HepG2 (cell line): Measurements from ENCODE around the gene CNTNAP1. TPM values are rescaled to one million over a fixed set of nuclear protein-coding genes. Genes with fewer than 3 reads are reported as not detected.

Experiments
- ARNTL ChIP-seq: sonication (generic); formaldehyde crosslinking; IDR thresholded peaks from 2 replicates; pipeline ENCODE4 v1.4.0; 2020; ENCODE audit warnings: mild to moderate bottlenecking, missing genetic modification reagents
- DMAP1 ChIP-seq: IDR thresholded peaks from 2 replicates; pipeline ENCODE4 v1.6.1; 2016
- KLF16 ChIP-seq, 2 experiments: sonication (generic) in 1 of 2; formaldehyde crosslinking in 1 of 2; IDR thresholded peaks; 2 replicates each; pipeline versions ENCODE4 v1.6.1 to v1.8.0; 2016 to 2023; ENCODE audit warnings: missing genetic modification reagents in 2 of 2, missing compliant biosample characterization in 1 of 2
- MTF2 ChIP-seq: sonication (generic); formaldehyde crosslinking; IDR thresholded peaks from 2 replicates; pipeline ENCODE4 v1.5.0; 2020; ENCODE audit warnings: missing genetic modification reagents, borderline replicate concordance
- MYNN ChIP-seq: sonication (generic); formaldehyde crosslinking; IDR thresholded peaks from 2 replicates; pipeline ENCODE4 v1.4.0; 2020; ENCODE audit warnings: mild to moderate bottlenecking, low read depth, missing genetic modification reagents
- NFYC ChIP-seq: IDR thresholded peaks from 2 replicates; pipeline ENCODE4 v1.6.1; 2016; ENCODE audit warnings: missing genetic modification reagents, missing compliant biosample characterization
- PHF8 ChIP-seq: sonication (generic); formaldehyde crosslinking; IDR thresholded peaks from 2 replicates; pipeline ENCODE4 v1.5.0; 2020; ENCODE audit warnings: missing genetic modification reagents
- POLR2A ChIP-seq, 2 experiments: IDR thresholded peaks; 2 replicates each; pipeline ENCODE4 v1.6.1; 2011; ENCODE audit warnings: low read depth in 2 of 2, low read length in 2 of 2, mild to moderate bottlenecking in 1 of 2, moderate library complexity in 1 of 2; ENCODE audit not compliant: insufficient read depth in 1 of 2
- PRPF4 ChIP-seq: fragments of 200-400 bp; formaldehyde crosslinking; IDR thresholded peaks from 2 replicates; pipeline ENCODE4 v1.6.1; 2016; ENCODE audit warnings: low read length, low read depth; ENCODE audit not compliant: poor library complexity, severe bottlenecking
- RORA ChIP-seq: sonication (generic); formaldehyde crosslinking; IDR thresholded peaks from 2 replicates; pipeline ENCODE4 v1.5.0; 2020; ENCODE audit warnings: mild to moderate bottlenecking, missing genetic modification reagents, moderate library complexity
- SMYD3 ChIP-seq: sonication (generic); formaldehyde crosslinking; IDR thresholded peaks from 2 replicates; pipeline ENCODE4 v1.8.1; 2023; ENCODE audit warnings: mild to moderate bottlenecking, missing genetic modification reagents
- TEAD3 ChIP-seq: optimal IDR thresholded peaks from 2 replicates; pipeline ENCODE3; 2016; ENCODE audit warnings: borderline replicate concordance
- U2AF2 ChIP-seq: fragments of 200-400 bp; formaldehyde crosslinking; IDR thresholded peaks from 2 replicates; pipeline ENCODE4 v1.6.1; 2017; ENCODE audit warnings: low read depth, mild to moderate bottlenecking, low read length
- ZNF589 ChIP-seq: sonication (generic); formaldehyde crosslinking; conservative IDR thresholded peaks from 2 replicates; pipeline ENCODE4 v1.8.0; 2022; ENCODE audit warnings: mild to moderate bottlenecking, moderate library complexity, missing genetic modification reagents
- ZNF777 ChIP-seq: sonication (generic); formaldehyde crosslinking; IDR thresholded peaks from 2 replicates; pipeline ENCODE4 v1.4.0; 2020; ENCODE audit warnings: missing genetic modification reagents
- polyA plus RNA-seq, 8 experiments: library from polyadenylated mRNA; depleted of rRNA in 3 of 8; stranded (reverse) in 7 of 8; unstranded in 1 of 8; fragments of >200 nt; fragmentation: Illumina TruSeq in 4 of 8; extraction: Trizol in 4 of 8; gene quantifications; 2 replicates each; pipeline versions ENCODE4 v1.2.1 to v1.2.3, GENCODE V29; 2011 to 2016; ENCODE audit warnings: low read depth in 4 of 8, missing spikeins in 1 of 8, mixed read lengths in 1 of 8; ENCODE audit not compliant: insufficient read depth in 1 of 8
- total RNA-seq, 5 experiments: library from RNA; depleted of rRNA; stranded (reverse); fragments of >200 nt; fragmentation: Illumina TruSeq; extraction: Trizol; gene quantifications; 2 replicates each; pipeline ENCODE4 v1.2.3, GENCODE V29; 2016; ENCODE audit warnings: low read depth in 1 of 5
- TF ChIP-seq, protein P1 (sequence below): IDR thresholded peaks from 2 replicates; pipeline ENCODE4 v1.6.1; 2016; ENCODE audit warnings: missing compliant biosample characterization, missing genetic modification reagents, borderline replicate concordance
- TF ChIP-seq, protein P2 (sequence below): sonication (generic); formaldehyde crosslinking; IDR thresholded peaks from 2 replicates; pipeline ENCODE4 v1.8.0; 2022; ENCODE audit warnings: low read depth, missing genetic modification reagents
- TF ChIP-seq, protein P3 (sequence below): sonication (generic); formaldehyde crosslinking; IDR thresholded peaks from 2 replicates; pipeline ENCODE4 v1.5.1; 2020; ENCODE audit warnings: mild to moderate bottlenecking, missing genetic modification reagents, borderline replicate concordance
- TF ChIP-seq, protein P4 (sequence below): sonication (generic); formaldehyde crosslinking; IDR thresholded peaks from 2 replicates; pipeline ENCODE4; 2020; ENCODE audit warnings: missing genetic modification reagents, mild to moderate bottlenecking, borderline replicate concordance

The CNTNAP1 gene
- total and polyA plus RNA-seq, 2 of the 13 experiments (the other 11 are each of a cell fraction or from before 2014, with no cell fraction given), result 4.5 to 7.7 TPM

DNA sequence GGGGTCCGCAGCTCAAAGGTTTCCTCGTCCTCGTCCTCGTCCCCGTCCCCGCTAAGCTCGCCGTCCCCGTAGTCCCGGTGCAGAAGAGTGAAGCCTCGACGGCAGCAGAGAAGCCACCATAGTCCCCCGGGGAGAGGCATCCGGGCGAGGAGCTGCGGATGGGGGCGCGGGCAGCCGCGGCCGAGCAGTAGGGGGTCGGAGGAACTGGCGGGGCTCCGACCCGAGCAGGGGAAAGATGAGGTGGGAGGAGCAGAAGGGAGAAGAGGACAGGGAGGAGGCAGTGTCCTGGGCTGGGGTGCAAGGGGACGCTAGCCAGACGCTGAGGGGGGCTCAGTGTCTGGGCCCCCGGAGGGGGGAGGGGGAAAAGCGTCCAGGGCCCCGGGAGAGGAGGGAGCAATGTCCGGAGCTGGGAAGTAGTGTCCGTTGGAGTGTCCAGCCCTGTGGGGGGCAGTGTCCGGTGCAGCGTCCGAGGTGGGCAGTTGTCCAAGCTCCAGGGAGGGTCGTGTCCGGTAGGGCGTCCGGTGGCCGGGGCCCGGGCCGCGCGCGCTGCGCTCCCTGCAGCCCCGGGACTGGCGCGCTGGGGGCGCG is 5.8 kb upstream of the CNTNAP1 start, which contains the start of gene PLEKHH3 (continued):
- TF ChIP-seq, protein P1, sequence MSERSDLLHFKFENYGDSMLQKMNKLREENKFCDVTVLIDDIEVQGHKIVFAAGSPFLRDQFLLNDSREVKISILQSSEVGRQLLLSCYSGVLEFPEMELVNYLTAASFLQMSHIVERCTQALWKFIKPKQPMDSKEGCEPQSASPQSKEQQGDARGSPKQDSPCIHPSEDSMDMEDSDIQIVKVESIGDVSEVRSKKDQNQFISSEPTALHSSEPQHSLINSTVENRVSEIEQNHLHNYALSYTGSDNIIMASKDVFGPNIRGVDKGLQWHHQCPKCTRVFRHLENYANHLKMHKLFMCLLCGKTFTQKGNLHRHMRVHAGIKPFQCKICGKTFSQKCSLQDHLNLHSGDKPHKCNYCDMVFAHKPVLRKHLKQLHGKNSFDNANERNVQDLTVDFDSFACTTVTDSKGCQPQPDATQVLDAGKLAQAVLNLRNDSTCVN, result no peak
- TF ChIP-seq ZNF589 (CRISPR knock-in tag) (no peak), NFYC (CRISPR knock-in tag) (no peak), ZNF777 (CRISPR knock-in tag) (peak; percentile 94), RORA (CRISPR knock-in tag) (no peak), MYNN (CRISPR knock-in tag) (no peak), DMAP1 (0 out of 2 replicates have a peak, but pooled peaks have one; percentile 1), ARNTL (CRISPR knock-in tag) (0 out of 2 replicates have a peak, but pooled peaks have one; percentile 15), TEAD3 (CRISPR knock-in tag) (no peak), SMYD3 (CRISPR knock-in tag) (no peak), POLR2A (IDR thresholded peaks at IDR 0.05; ENCODE audit: insufficient read depth in 1 of 2, low read depth in 2 of 2, low read length in 2 of 2) (peak in 1 of 2 experiments; percentile 93; a peak in 2 of 4 replicates), PHF8 (CRISPR knock-in tag) (peak; percentile 79), KLF16 (CRISPR knock-in tag; IDR thresholded peaks at IDR 0.05) (peak in 1 of 2 experiments; percentile 43; a peak in 1 of 4 replicates), U2AF2 (no peak), PRPF4 (no peak), MTF2 (no peak)
- TF ChIP-seq, protein P2, sequence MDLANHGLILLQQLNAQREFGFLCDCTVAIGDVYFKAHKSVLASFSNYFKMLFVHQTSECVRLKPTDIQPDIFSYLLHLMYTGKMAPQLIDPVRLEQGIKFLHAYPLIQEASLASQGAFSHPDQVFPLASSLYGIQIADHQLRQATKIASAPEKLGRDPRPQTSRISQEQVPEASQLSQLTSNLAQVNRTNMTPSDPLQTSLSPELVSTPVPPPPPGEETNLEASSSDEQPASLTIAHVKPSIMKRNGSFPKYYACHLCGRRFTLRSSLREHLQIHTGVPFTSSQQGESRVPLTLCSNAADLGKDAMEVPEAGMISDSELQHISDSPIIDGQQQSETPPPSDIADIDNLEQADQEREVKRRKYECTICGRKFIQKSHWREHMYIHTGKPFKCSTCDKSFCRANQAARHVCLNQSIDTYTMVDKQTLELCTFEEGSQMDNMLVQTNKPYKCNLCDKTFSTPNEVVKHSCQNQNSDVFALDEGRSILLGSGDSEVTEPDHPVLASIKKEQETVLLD (CRISPR knock-in tag), result peak; percentile 63; the same call in 1 of the 2 replicates
- TF ChIP-seq, protein P3, sequence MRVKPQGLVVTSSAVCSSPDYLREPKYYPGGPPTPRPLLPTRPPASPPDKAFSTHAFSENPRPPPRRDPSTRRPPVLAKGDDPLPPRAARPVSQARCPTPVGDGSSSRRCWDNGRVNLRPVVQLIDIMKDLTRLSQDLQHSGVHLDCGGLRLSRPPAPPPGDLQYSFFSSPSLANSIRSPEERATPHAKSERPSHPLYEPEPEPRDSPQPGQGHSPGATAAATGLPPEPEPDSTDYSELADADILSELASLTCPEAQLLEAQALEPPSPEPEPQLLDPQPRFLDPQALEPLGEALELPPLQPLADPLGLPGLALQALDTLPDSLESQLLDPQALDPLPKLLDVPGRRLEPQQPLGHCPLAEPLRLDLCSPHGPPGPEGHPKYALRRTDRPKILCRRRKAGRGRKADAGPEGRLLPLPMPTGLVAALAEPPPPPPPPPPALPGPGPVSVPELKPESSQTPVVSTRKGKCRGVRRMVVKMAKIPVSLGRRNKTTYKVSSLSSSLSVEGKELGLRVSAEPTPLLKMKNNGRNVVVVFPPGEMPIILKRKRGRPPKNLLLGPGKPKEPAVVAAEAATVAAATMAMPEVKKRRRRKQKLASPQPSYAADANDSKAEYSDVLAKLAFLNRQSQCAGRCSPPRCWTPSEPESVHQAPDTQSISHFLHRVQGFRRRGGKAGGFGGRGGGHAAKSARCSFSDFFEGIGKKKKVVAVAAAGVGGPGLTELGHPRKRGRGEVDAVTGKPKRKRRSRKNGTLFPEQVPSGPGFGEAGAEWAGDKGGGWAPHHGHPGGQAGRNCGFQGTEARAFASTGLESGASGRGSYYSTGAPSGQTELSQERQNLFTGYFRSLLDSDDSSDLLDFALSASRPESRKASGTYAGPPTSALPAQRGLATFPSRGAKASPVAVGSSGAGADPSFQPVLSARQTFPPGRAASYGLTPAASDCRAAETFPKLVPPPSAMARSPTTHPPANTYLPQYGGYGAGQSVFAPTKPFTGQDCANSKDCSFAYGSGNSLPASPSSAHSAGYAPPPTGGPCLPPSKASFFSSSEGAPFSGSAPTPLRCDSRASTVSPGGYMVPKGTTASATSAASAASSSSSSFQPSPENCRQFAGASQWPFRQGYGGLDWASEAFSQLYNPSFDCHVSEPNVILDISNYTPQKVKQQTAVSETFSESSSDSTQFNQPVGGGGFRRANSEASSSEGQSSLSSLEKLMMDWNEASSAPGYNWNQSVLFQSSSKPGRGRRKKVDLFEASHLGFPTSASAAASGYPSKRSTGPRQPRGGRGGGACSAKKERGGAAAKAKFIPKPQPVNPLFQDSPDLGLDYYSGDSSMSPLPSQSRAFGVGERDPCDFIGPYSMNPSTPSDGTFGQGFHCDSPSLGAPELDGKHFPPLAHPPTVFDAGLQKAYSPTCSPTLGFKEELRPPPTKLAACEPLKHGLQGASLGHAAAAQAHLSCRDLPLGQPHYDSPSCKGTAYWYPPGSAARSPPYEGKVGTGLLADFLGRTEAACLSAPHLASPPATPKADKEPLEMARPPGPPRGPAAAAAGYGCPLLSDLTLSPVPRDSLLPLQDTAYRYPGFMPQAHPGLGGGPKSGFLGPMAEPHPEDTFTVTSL (CRISPR knock-in tag), result no peak
- TF ChIP-seq, protein P4, sequence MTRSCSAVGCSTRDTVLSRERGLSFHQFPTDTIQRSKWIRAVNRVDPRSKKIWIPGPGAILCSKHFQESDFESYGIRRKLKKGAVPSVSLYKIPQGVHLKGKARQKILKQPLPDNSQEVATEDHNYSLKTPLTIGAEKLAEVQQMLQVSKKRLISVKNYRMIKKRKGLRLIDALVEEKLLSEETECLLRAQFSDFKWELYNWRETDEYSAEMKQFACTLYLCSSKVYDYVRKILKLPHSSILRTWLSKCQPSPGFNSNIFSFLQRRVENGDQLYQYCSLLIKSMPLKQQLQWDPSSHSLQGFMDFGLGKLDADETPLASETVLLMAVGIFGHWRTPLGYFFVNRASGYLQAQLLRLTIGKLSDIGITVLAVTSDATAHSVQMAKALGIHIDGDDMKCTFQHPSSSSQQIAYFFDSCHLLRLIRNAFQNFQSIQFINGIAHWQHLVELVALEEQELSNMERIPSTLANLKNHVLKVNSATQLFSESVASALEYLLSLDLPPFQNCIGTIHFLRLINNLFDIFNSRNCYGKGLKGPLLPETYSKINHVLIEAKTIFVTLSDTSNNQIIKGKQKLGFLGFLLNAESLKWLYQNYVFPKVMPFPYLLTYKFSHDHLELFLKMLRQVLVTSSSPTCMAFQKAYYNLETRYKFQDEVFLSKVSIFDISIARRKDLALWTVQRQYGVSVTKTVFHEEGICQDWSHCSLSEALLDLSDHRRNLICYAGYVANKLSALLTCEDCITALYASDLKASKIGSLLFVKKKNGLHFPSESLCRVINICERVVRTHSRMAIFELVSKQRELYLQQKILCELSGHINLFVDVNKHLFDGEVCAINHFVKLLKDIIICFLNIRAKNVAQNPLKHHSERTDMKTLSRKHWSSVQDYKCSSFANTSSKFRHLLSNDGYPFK, result no peak
